RKO (cell line): ENCODE measurements around the gene ADGRF1.

Experiments used
- DNase-seq: peaks from one replicate; pipeline ENCODE4 v3.0.0-alpha.2; 2016; ENCODE audit warnings: low spot score

Gene ADGRF1

GRCh38 chr6:46979206-46979605 lies 62.9 kb downstream of the ADGRF1 start:
- no peak for DNase-seq

GRCh38 chr6:46974786-46975185 lies 67.3 kb downstream of the ADGRF1 start:
- no peak for DNase-seq

DNA sequence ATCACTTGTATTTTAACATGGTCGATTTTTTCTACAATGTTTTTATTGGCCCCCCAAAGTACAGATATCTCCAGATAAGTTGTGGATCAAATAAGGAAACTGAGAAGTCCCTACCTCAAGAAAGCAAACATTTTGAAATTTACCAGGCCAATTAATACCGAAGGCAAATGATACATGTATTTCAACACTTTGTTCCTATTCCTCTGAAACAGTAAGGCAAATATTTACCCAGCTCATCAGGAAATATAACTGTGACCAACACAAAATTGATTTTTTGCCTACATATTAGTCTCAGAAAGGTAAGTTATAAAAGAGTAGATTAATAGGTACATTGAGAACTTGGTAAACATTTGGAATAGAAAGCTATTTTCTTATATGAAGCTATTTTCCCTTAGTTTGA lies 69.1 kb downstream of the ADGRF1 start:
- DNase-seq = no peak

DNA sequence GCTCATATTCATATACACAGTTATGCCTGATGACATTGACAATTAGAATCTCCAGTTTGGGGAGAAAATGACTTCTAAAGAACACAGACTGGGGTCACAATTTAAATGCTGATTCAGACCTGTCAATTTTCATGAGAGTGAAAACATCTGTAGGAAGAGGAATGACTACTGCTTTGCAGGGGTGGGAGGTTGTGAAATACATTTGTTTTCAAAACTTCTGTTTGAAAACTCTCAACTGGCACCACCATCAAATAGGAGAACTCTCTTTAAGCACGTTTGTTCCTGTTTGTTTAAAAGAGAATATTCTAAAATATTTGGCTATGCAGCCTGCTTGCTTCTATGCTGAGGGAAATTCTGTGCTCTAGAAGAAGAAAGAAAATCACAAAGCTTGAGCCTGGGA lies 69.6 kb downstream of the ADGRF1 start:
- no peak for DNase-seq

GRCh38 chr6:46969206-46969605 lies 72.9 kb downstream of the ADGRF1 start:
- DNase-seq = no peak

- no peak for DNase-seq
Observed at GRCh38 chr6:46967826-46968349, 74.2 kb downstream of the ADGRF1 start.

DNA sequence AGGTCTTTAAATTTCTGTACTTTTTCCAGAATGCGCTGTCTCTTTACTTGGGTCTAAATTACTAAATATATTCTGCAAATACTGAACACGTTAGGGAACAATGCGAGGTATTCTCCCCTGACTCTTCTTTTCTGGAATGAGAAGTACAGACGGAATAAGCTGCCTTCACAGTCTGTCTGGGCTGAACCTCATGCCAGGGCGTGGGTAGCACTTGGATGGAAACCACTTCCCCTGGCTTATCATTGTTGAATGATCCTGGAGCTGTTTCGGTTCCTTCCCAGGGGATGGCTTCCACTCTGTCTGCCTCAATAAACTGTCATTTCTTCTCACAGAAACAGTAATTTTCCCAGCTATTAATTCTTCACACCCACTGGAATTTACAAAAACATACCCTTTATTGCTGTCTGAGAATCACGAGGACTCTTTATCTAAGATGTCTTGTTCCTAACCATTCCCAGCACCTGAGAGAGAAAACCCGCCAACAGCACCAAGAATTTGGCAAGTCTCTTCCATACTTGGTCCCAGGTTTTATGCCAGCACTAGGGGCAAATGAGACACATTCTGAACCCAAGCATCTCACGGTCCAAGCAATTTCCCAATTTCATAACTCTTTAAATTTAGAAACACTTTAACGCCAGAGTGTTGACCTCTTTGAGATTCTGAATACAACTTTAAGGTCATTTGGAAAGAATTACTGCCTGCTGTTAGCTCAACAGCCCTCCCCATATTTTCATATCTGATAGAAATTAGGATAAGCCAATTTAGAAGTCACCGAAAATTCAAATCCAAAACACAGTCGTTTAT lies 77.2 kb downstream of the ADGRF1 start:
- no peak for DNase-seq

DNA sequence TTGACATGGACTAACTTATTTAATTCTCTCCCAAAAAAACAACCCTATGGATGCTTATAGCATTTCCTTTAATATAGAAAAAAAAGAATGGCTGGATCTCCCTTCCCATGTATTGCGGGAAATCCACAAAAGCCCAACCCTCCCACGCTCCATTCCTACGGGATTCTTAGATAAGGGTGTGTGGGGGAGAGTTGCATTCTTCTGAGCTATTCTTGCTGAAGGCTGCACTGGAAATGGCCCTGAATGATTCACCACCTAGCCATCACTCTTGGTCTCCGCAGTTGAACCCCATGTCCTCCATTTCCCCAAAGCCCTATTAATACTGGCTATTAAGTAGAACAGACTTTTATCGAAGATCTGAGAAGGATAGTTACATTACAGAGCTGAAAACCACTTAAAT lies 78.5 kb downstream of the ADGRF1 start:
- no peak for DNase-seq

GRCh38 chr6:46963039-46963438 lies 79.1 kb downstream of the ADGRF1 start:
- DNase-seq = no peak

DNA sequence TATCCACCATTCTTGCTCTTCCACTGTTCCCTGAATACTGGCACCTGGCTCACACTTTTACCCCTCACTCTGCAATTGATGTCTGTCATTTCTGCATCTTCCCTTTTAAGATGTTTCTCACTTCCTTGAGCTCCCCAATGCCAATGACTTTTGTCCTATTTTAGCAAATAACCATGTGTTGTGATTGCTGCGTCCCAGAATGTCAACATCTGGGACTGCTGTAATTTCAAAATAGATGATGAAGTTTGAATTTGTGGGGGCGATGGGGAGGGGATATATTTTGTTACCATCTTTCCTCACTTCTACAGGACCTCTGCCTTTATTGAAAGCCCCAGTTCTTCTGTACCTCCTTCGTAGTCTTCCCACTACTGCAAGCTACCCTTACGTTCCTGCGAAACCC lies 80.4 kb downstream of the ADGRF1 start:
- no peak for DNase-seq

DNA sequence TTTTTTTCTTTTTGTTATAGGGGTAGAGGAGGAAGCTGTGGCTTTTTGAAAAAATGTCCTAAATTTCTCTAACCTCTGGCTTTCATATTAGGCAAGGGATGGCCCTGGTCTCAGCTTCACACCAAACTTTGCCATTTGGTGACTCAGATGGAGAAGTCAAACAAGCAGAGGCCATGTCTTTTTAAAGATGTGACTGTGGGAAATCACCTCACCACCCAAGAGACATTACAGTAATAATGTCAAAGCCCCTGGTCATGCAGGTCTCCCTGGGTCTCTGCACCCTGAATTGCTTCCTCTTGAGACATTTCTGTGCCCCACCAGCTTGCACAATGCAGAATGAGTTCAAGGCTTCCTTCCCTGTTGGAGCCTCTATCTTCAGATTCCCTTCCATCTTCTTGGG lies 80.9 kb downstream of the ADGRF1 start:
- no peak for DNase-seq

- DNase-seq = no peak
Observed at GRCh38 chr6:46959419-46959818, 82.7 kb downstream of the ADGRF1 start.

GRCh38 chr6:46956409-46956808 lies 85.7 kb downstream of the ADGRF1 start:
- no peak for DNase-seq

GRCh38 chr6:46954837-46955451 lies 87.2 kb downstream of the ADGRF1 start:
- DNase-seq = no peak

DNA sequence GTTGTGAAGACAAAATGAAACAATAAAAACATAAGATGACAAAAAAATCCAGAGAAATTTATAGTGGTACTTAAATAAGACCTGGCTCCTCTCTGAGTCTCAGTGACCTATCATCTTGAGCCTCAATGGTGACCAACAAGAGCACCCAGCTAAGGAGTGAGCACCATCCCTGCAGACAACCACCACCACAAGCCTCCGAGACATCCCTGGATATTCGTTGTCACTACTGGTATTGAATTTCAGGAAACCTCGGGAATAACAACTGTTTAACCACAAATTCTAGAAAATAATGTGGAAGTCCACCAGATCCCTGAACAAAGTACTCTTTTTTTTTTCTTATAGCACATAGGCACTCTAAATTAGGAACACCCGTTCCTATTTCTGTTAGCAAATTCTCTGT lies 88.2 kb downstream of the ADGRF1 start:
- DNase-seq = no peak

- DNase-seq = no peak
Observed at GRCh38 chr6:46949632-46950280, 92.4 kb downstream of the ADGRF1 start.

- no peak for DNase-seq
Observed at GRCh38 chr6:46948699-46949098, 93.4 kb downstream of the ADGRF1 start.
